IPS-18a (cell line): ENCODE results near the gene SYNDIG1.

Experiments
- H3K27ac ChIP-seq: one replicate; pipeline ENCODE4 v1.5.1; 2013; ENCODE audit warnings: low read length
- H3K27me3 ChIP-seq: one replicate; pipeline ENCODE4 v1.6.1; 2013; ENCODE audit warnings: mild to moderate bottlenecking, low read length; ENCODE audit not compliant: control insufficient read depth, insufficient read depth
- H3K36me3 ChIP-seq: one replicate; pipeline ENCODE4 v1.6.1; 2013; ENCODE audit warnings: low read depth, low read length; ENCODE audit not compliant: control insufficient read depth
- H3K4me1 ChIP-seq: one replicate; pipeline ENCODE4 v1.6.1; 2013; ENCODE audit warnings: low read depth, low read length; ENCODE audit not compliant: control insufficient read depth
- H3K4me3 ChIP-seq: one replicate; pipeline ENCODE4 v1.5.1; 2013; ENCODE audit warnings: low read length
- H3K9ac ChIP-seq: one replicate; pipeline ENCODE4 v1.6.1; 2013; ENCODE audit warnings: mild to moderate bottlenecking, low read length, moderate library complexity
- H3K9me3 ChIP-seq: one replicate; pipeline ENCODE4 v1.6.1; 2013; ENCODE audit warnings: low read depth, low read length; ENCODE audit not compliant: control insufficient read depth

The SYNDIG1 gene

GRCh38 chr20:24702501-24703283 is 233.3 kb downstream of the SYNDIG1 start:
- H3K4me1 ChIP-seq: no peaks in the 10 kb centered on the region
- H3K9me3 ChIP-seq: no peaks in the 10 kb centered on the region
- no peak overlapping the region for H3K9ac ChIP-seq
- no peaks in the 10 kb centered on the region for H3K27me3 ChIP-seq
- H3K36me3 ChIP-seq: no peaks in the 10 kb centered on the region
- no peak overlapping the region for H3K4me3 ChIP-seq
- no peak overlapping the region for H3K27ac ChIP-seq

GRCh38 chr20:24703284-24703610 is 233.8 kb downstream of the SYNDIG1 start:
- Histone ChIP-seq H3K27me3 (no peaks in the 10 kb centered on the region), H3K9ac (no peak overlapping the region)

GRCh38 chr20:24704899-24705298 is 235.5 kb downstream of the SYNDIG1 start:
- Histone ChIP-seq H3K27ac (no peak overlapping the region), H3K9ac (no peak overlapping the region), H3K4me1 (no peaks in the 10 kb centered on the region), H3K27me3 (no peaks in the 10 kb centered on the region), H3K36me3 (no peaks in the 10 kb centered on the region), H3K9me3 (no peaks in the 10 kb centered on the region), H3K4me3 (no peak overlapping the region)

More at GRCh38 chr20:24703284-24703610, 233.8 kb downstream of the SYNDIG1 start:
- Histone ChIP-seq H3K27ac (no peak overlapping the region), H3K4me1 (no peaks in the 10 kb centered on the region), H3K9me3 (no peaks in the 10 kb centered on the region), H3K36me3 (no peaks in the 10 kb centered on the region), H3K4me3 (no peak overlapping the region)

- Histone ChIP-seq H3K27ac (no peak overlapping the region), H3K4me1 (no peaks in the 10 kb centered on the region), H3K27me3 (no peaks in the 10 kb centered on the region), H3K4me3 (no peak overlapping the region), H3K9ac (no peak overlapping the region), H3K36me3 (no peaks in the 10 kb centered on the region), H3K9me3 (no peaks in the 10 kb centered on the region)
Observed at GRCh38 chr20:24705486-24705885, 236.1 kb downstream of the SYNDIG1 start.

GRCh38 chr20:24708411-24709295 is 239.2 kb downstream of the SYNDIG1 start:
- Histone ChIP-seq H3K4me1 (no peaks in the 10 kb centered on the region), H3K9me3 (no peaks in the 10 kb centered on the region), H3K4me3 (no peak overlapping the region), H3K27ac (no peak overlapping the region), H3K27me3 (no peaks in the 10 kb centered on the region), H3K36me3 (no peaks in the 10 kb centered on the region), H3K9ac (no peak overlapping the region)
